Measurements from ENCODE around the gene FMN1.

Gene FMN1

GRCh38 chr15:32928876-32929275 lies 265.6 kb downstream of the FMN1 start:
- ChIA-PET POLR2A (no interaction called here), CTCF (interaction anchor here (1.1 kb wide), 1 partner anchor 10 kb away, joined by 3 read pairs; no protein-coding TSS in a partner anchor)
- DNase-seq (ENCODE audit: extremely low spot score): no peak
- no peak for TF ChIP-seq ARNT (IDR thresholded peaks at IDR 0.05)
- TF ChIP-seq TARDBP (IDR thresholded peaks at IDR 0.05): no peak
- no peak for TF ChIP-seq ZNF384 (IDR thresholded peaks at IDR 0.05)
- no peak for TF ChIP-seq PKNOX1 (IDR thresholded peaks at IDR 0.05)

- TF ChIP-seq FOXM1 (IDR thresholded peaks at IDR 0.05; ENCODE audit: borderline replicate concordance) (no peak), HDGF (IDR thresholded peaks at IDR 0.05; ENCODE audit: borderline replicate concordance) (no peak), LEF1 (IDR thresholded peaks at IDR 0.05; ENCODE audit: borderline replicate concordance) (no peak), SUZ12 (IDR thresholded peaks at IDR 0.05) (no peak), FOXA1 (IDR thresholded peaks at IDR 0.05) (no peak), SP1 (IDR thresholded peaks at IDR 0.05) (no peak), NFRKB (IDR thresholded peaks at IDR 0.05) (no peak), BHLHE40 (IDR thresholded peaks at IDR 0.05; ENCODE audit: borderline replicate concordance) (no peak), PKNOX1 (IDR thresholded peaks at IDR 0.05) (no peak), TARDBP (IDR thresholded peaks at IDR 0.05) (no peak), ELF4 (IDR thresholded peaks at IDR 0.05) (no peak), CTBP1 (IDR thresholded peaks at IDR 0.05; ENCODE audit: borderline replicate concordance) (no peak), ARNT (IDR thresholded peaks at IDR 0.05) (no peak), ZNF384 (IDR thresholded peaks at IDR 0.05) (no peak), FOXK2 (IDR thresholded peaks at IDR 0.05) (no peak), L3MBTL2 (conservative IDR thresholded peaks at IDR 0.05) (no peak)
- POLR2A ChIA-PET: no interaction called here
- no peak for DNase-seq (ENCODE audit: extremely low spot score)
- CTCF ChIA-PET: interaction anchor here (0.6 to 0.9 kb wide), 2 partner anchors 9 to 271 kb away, joined by 5 to 6 read pairs; no protein-coding TSS in a partner anchor
Observed at GRCh38 chr15:32927124-32927523, 267.4 kb downstream of the FMN1 start.

GRCh38 chr15:32923176-32923575 lies 271.3 kb downstream of the FMN1 start:
- TF ChIP-seq TARDBP (IDR thresholded peaks at IDR 0.05): no peak
- TF ChIP-seq SP1 (IDR thresholded peaks at IDR 0.05): no peak
- no peak for TF ChIP-seq PKNOX1 (IDR thresholded peaks at IDR 0.05)
- TF ChIP-seq CTBP1 (IDR thresholded peaks at IDR 0.05; ENCODE audit: borderline replicate concordance): no peak
- no peak for TF ChIP-seq FOXK2 (IDR thresholded peaks at IDR 0.05)
- no peak for TF ChIP-seq ELF4 (IDR thresholded peaks at IDR 0.05)
- TF ChIP-seq ARNT (IDR thresholded peaks at IDR 0.05): no peak
- no peak for TF ChIP-seq SUZ12 (IDR thresholded peaks at IDR 0.05)
- no peak for TF ChIP-seq FOXM1 (IDR thresholded peaks at IDR 0.05; ENCODE audit: borderline replicate concordance)
- TF ChIP-seq FOXA1 (IDR thresholded peaks at IDR 0.05): no peak
- no peak for TF ChIP-seq ZNF384 (IDR thresholded peaks at IDR 0.05)
- TF ChIP-seq LEF1 (IDR thresholded peaks at IDR 0.05; ENCODE audit: borderline replicate concordance): no peak
- TF ChIP-seq NFRKB (IDR thresholded peaks at IDR 0.05): no peak
- TF ChIP-seq L3MBTL2 (conservative IDR thresholded peaks at IDR 0.05): no peak
- no peak for TF ChIP-seq HDGF (IDR thresholded peaks at IDR 0.05; ENCODE audit: borderline replicate concordance)
- TF ChIP-seq BHLHE40 (IDR thresholded peaks at IDR 0.05; ENCODE audit: borderline replicate concordance): no peak
- POLR2A ChIA-PET: no interaction called here
- CTCF ChIA-PET: interaction anchor here (1.1 kb wide), 1 partner anchor 13 kb away, joined by 3 read pairs; no protein-coding TSS in a partner anchor
- no peak for DNase-seq (ENCODE audit: extremely low spot score)

- ChIA-PET CTCF (interaction anchor here (1.1 kb wide), 1 partner anchor 14 kb away, joined by 3 read pairs; no protein-coding TSS in a partner anchor), POLR2A (no interaction called here)
- TF ChIP-seq ELF4 (IDR thresholded peaks at IDR 0.05): no peak
- TF ChIP-seq BHLHE40 (IDR thresholded peaks at IDR 0.05; ENCODE audit: borderline replicate concordance): no peak
- no peak for TF ChIP-seq TARDBP (IDR thresholded peaks at IDR 0.05)
- no peak for DNase-seq (ENCODE audit: extremely low spot score)
Observed at GRCh38 chr15:32922541-32922940, 272.0 kb downstream of the FMN1 start.

GRCh38 chr15:32919749-32920414 lies 274.6 kb downstream of the FMN1 start:
- no peak for DNase-seq (ENCODE audit: extremely low spot score)

More at GRCh38 chr15:32919749-32920414, 274.6 kb downstream of the FMN1 start:
- ChIA-PET POLR2A (no interaction called here), CTCF (no interaction called here)
- TF ChIP-seq HDGF (IDR thresholded peaks at IDR 0.05; ENCODE audit: borderline replicate concordance): no peak
- no peak for TF ChIP-seq TARDBP (IDR thresholded peaks at IDR 0.05)
- TF ChIP-seq LEF1 (IDR thresholded peaks at IDR 0.05; ENCODE audit: borderline replicate concordance): no peak
- no peak for TF ChIP-seq ZNF384 (IDR thresholded peaks at IDR 0.05)
- TF ChIP-seq FOXA1 (IDR thresholded peaks at IDR 0.05): no peak
- TF ChIP-seq SUZ12 (IDR thresholded peaks at IDR 0.05): no peak
- TF ChIP-seq FOXM1 (IDR thresholded peaks at IDR 0.05; ENCODE audit: borderline replicate concordance): no peak
- TF ChIP-seq NFRKB (IDR thresholded peaks at IDR 0.05): no peak
- no peak for TF ChIP-seq BHLHE40 (IDR thresholded peaks at IDR 0.05; ENCODE audit: borderline replicate concordance)
- TF ChIP-seq L3MBTL2 (conservative IDR thresholded peaks at IDR 0.05): no peak
- TF ChIP-seq ELF4 (IDR thresholded peaks at IDR 0.05): no peak
- no peak for TF ChIP-seq CTBP1 (IDR thresholded peaks at IDR 0.05; ENCODE audit: borderline replicate concordance)
- TF ChIP-seq SP1 (IDR thresholded peaks at IDR 0.05): no peak
- TF ChIP-seq PKNOX1 (IDR thresholded peaks at IDR 0.05): no peak
- no peak for TF ChIP-seq ARNT (IDR thresholded peaks at IDR 0.05)
- TF ChIP-seq FOXK2 (IDR thresholded peaks at IDR 0.05): no peak

Data from HEK293T (cell line).